Trophoblast cell (in vitro differentiated cells and primary cell): ENCODE data around the gene CCDC57.

Source experiments
- DNase-seq, 2 donors: peaks; one replicate each; pipeline ENCODE4 v3.0.0-alpha.2; 2016
- H2AFZ ChIP-seq: 2 replicates; pipeline ENCODE4 v1.6.1; 2013; ENCODE audit warnings: low read length, moderate library complexity, mild to moderate bottlenecking; ENCODE audit not compliant: insufficient read depth, poor library complexity
- H2AK5ac ChIP-seq: 2 replicates; pipeline ENCODE4 v1.6.1; 2013; ENCODE audit warnings: mild to moderate bottlenecking, low read length
- H2BK120ac ChIP-seq: 2 replicates; pipeline ENCODE4 v1.6.1; 2013; ENCODE audit warnings: low read length, mild to moderate bottlenecking, moderate library complexity; ENCODE audit not compliant: insufficient read depth, poor library complexity
- H2BK12ac ChIP-seq: 2 replicates; pipeline ENCODE4 v1.6.1; 2013; ENCODE audit warnings: mild to moderate bottlenecking, low read length, moderate library complexity
- H2BK5ac ChIP-seq: 2 replicates; pipeline ENCODE4 v1.6.1; 2013; ENCODE audit warnings: low read length, low read depth, moderate library complexity, mild to moderate bottlenecking; ENCODE audit not compliant: poor library complexity
- H3K14ac ChIP-seq: 2 replicates; pipeline ENCODE4 v1.6.1; 2013; ENCODE audit warnings: mild to moderate bottlenecking, low read length
- H3K18ac ChIP-seq: 2 replicates; pipeline ENCODE4 v1.6.1; 2013; ENCODE audit warnings: mild to moderate bottlenecking, low read length
- H3K23ac ChIP-seq: 2 replicates; pipeline ENCODE4 v1.6.1; 2013; ENCODE audit warnings: low read length
- H3K27ac ChIP-seq: 2 replicates; pipeline ENCODE4 v1.5.1; 2013; ENCODE audit warnings: low read depth, mild to moderate bottlenecking, inconsistent platforms, low read length, moderate library complexity
- H3K27me3 ChIP-seq: 2 replicates; pipeline ENCODE4 v1.6.1; 2013; ENCODE audit warnings: inconsistent platforms, mild to moderate bottlenecking, low read length, moderate library complexity; ENCODE audit not compliant: insufficient read depth
- H3K36me3 ChIP-seq, 2 experiments: 1 replicate in 1 of 2; 2 replicates in 1 of 2; pipeline ENCODE4 v1.6.1; 2013; ENCODE audit warnings: low read length in 2 of 2, mild to moderate bottlenecking in 2 of 2, moderate library complexity in 1 of 2; ENCODE audit not compliant: insufficient read depth in 2 of 2, control insufficient read depth in 1 of 2
- H3K4ac ChIP-seq: 2 replicates; pipeline ENCODE4 v1.6.1; 2013; ENCODE audit warnings: low read depth, mild to moderate bottlenecking, low read length, moderate library complexity
- H3K4me1 ChIP-seq, 2 experiments: 1 replicate in 1 of 2; 2 replicates in 1 of 2; pipeline ENCODE4 v1.6.1; 2013; ENCODE audit warnings: low read length in 2 of 2, mild to moderate bottlenecking in 2 of 2, moderate library complexity in 1 of 2; ENCODE audit not compliant: insufficient read depth in 2 of 2, control insufficient read depth in 1 of 2
- H3K4me2 ChIP-seq: 2 replicates; pipeline ENCODE4 v1.6.1; 2013; ENCODE audit warnings: inconsistent platforms, mild to moderate bottlenecking, low read length, moderate library complexity
- H3K4me3 ChIP-seq: 2 replicates; pipeline ENCODE4 v1.5.1; 2013; ENCODE audit warnings: mild to moderate bottlenecking, low read depth, low read length, inconsistent platforms
- H3K79me1 ChIP-seq: one replicate; pipeline ENCODE4 v1.6.1; 2013; ENCODE audit warnings: low read length
- H3K79me2 ChIP-seq: 2 replicates; pipeline ENCODE4 v1.6.1; 2013; ENCODE audit warnings: low read length, mild to moderate bottlenecking; ENCODE audit not compliant: control insufficient read depth, insufficient read depth, poor library complexity
- H3K9ac ChIP-seq: 2 replicates; pipeline ENCODE4 v1.6.1; 2013; ENCODE audit warnings: mild to moderate bottlenecking, low read length
- H3K9me3 ChIP-seq: 2 replicates; pipeline ENCODE4 v1.6.1; 2013; ENCODE audit warnings: low read depth, mild to moderate bottlenecking, control low read depth, inconsistent platforms, low read length; ENCODE audit not compliant: insufficient read depth
- H4K12ac ChIP-seq: 2 replicates; pipeline ENCODE4 v1.6.1; 2013; ENCODE audit warnings: low read depth, mild to moderate bottlenecking, low read length, moderate library complexity
- H4K8ac ChIP-seq: 2 replicates; pipeline ENCODE4 v1.6.1; 2013; ENCODE audit warnings: low read depth, mild to moderate bottlenecking, low read length, moderate library complexity
- H4K91ac ChIP-seq: one replicate; pipeline ENCODE4 v1.6.1; 2013; ENCODE audit warnings: low read depth, mild to moderate bottlenecking, low read length, moderate library complexity
- whole genome bisulfite sequencing: extraction: QIAGEN DNeasy Blood & Tissue Kit; methylation state at CpG from one replicate; pipeline ENCODE4 v1.1.7; 2013; ENCODE audit warnings: missing lambda C conversion rate; ENCODE audit not compliant: insufficient read length, insufficient coverage; ENCODE audit errors: extremely low coverage; 5-methylcytosine and 5-hydroxymethylcytosine counted together

Gene CCDC57

GRCh38 chr17:82180776-82181528 lies 31.7 kb downstream of the CCDC57 start:
- Histone ChIP-seq H3K4me1 (no peaks in the 10 kb centered on the region), H4K91ac (no peak overlapping the region)
- no CpG with 5 or more reads among the region's 31 CpGs for WGBS

GRCh38 chr17:82179946-82180475 lies 32.6 kb downstream of the CCDC57 start:
- Histone ChIP-seq H2BK12ac (no peak overlapping the region), H3K4me2 (no peak overlapping the region), H3K4ac (no peak overlapping the region), H4K8ac (no peak overlapping the region), H3K9me3 (peaks cover 5% of the 10 kb centered on the region), H3K14ac (no peak overlapping the region), H3K18ac (no peak overlapping the region), H3K36me3 (peaks cover 31 to 36% of the 10 kb centered on the region in 2 experiments), H4K91ac (no peak overlapping the region), H3K4me1 (no peaks in the 10 kb centered on the region), H2BK5ac (no peak overlapping the region), H2AK5ac (no peak overlapping the region), H2AFZ (no peak overlapping the region), H4K12ac (no peak overlapping the region), H3K79me1 (no peaks in the 10 kb centered on the region), H2BK120ac (no peak overlapping the region), H3K23ac (no peak overlapping the region), H3K27me3 (no peaks in the 10 kb centered on the region), H3K79me2 (no peaks in the 10 kb centered on the region), H3K27ac (no peak overlapping the region), H3K4me3 (no peak overlapping the region), H3K9ac (no peak overlapping the region)
- DNase-seq = no peak
- WGBS = no CpG with 5 or more reads among the region's 10 CpGs

More at GRCh38 chr17:82180776-82181528, 31.7 kb downstream of the CCDC57 start:
- H3K27me3 ChIP-seq = no peaks in the 10 kb centered on the region
- H3K14ac ChIP-seq = no peak overlapping the region
- H3K9me3 ChIP-seq = peaks cover 4% of the 10 kb centered on the region
- H3K36me3 ChIP-seq = peaks cover 31 to 40% of the 10 kb centered on the region in 2 experiments
- no peak overlapping the region for H2AK5ac ChIP-seq
- no peak for DNase-seq
- H3K9ac ChIP-seq = no peak overlapping the region
- H2BK12ac ChIP-seq = no peak overlapping the region
- no peak overlapping the region for H3K23ac ChIP-seq
- H3K18ac ChIP-seq = no peak overlapping the region
- no peak overlapping the region for H2BK120ac ChIP-seq
- H2AFZ ChIP-seq = no peak overlapping the region
- no peak overlapping the region for H4K12ac ChIP-seq
- no peak overlapping the region for H2BK5ac ChIP-seq
- no peak overlapping the region for H3K4ac ChIP-seq
- no peak overlapping the region for H3K4me2 ChIP-seq
- no peak overlapping the region for H3K4me3 ChIP-seq
- no peaks in the 10 kb centered on the region for H3K79me2 ChIP-seq
- H3K27ac ChIP-seq = no peak overlapping the region
- H4K8ac ChIP-seq = no peak overlapping the region
- no peaks in the 10 kb centered on the region for H3K79me1 ChIP-seq

GRCh38 chr17:82179412-82179811 lies 33.2 kb downstream of the CCDC57 start:
- Histone ChIP-seq H2AFZ (no peak overlapping the region), H2BK120ac (no peak overlapping the region), H3K79me2 (no peaks in the 10 kb centered on the region), H3K36me3 (peaks cover 26 to 30% of the 10 kb centered on the region in 2 experiments), H3K27ac (no peak overlapping the region), H4K91ac (no peak overlapping the region), H2BK5ac (no peak overlapping the region), H3K79me1 (no peaks in the 10 kb centered on the region), H3K4me2 (no peak overlapping the region), H4K8ac (no peak overlapping the region), H3K4me1 (no peaks in the 10 kb centered on the region), H3K23ac (no peak overlapping the region), H3K4ac (no peak overlapping the region), H3K18ac (no peak overlapping the region), H3K27me3 (no peaks in the 10 kb centered on the region), H3K9me3 (peaks cover 5% of the 10 kb centered on the region), H3K4me3 (no peak overlapping the region), H2AK5ac (no peak overlapping the region), H4K12ac (no peak overlapping the region), H3K14ac (no peak overlapping the region), H2BK12ac (no peak overlapping the region), H3K9ac (no peak overlapping the region)
- WGBS = no CpG with 5 or more reads among the region's 13 CpGs
- no peak for DNase-seq

- H3K4me1 ChIP-seq = peaks cover 3 to 4% of the 10 kb centered on the region in 2 experiments
- DNase-seq = no peak
- H3K14ac ChIP-seq = no peak overlapping the region
- no peak overlapping the region for H2BK5ac ChIP-seq
- no peak overlapping the region for H3K18ac ChIP-seq
- H3K23ac ChIP-seq = no peak overlapping the region
- H3K36me3 ChIP-seq = peaks cover 21 to 27% of the 10 kb centered on the region in 2 experiments
- no peak overlapping the region for H3K4me3 ChIP-seq
- no peak overlapping the region for H4K8ac ChIP-seq
- no peak overlapping the region for H4K91ac ChIP-seq
- no peak overlapping the region for H2BK120ac ChIP-seq
- H3K4me2 ChIP-seq = no peak overlapping the region
- H3K79me2 ChIP-seq = no peaks in the 10 kb centered on the region
- H2AFZ ChIP-seq = no peak overlapping the region
- no peaks in the 10 kb centered on the region for H3K27me3 ChIP-seq
- peak overlapping the region; percentile 49 for H3K9ac ChIP-seq
- no peaks in the 10 kb centered on the region for H3K79me1 ChIP-seq
- peaks cover 5% of the 10 kb centered on the region for H3K9me3 ChIP-seq
- no peak overlapping the region for H2BK12ac ChIP-seq
- no CpG with 5 or more reads among the region's 24 CpGs for WGBS
- H2AK5ac ChIP-seq = no peak overlapping the region
- no peak overlapping the region for H3K4ac ChIP-seq
- no peak overlapping the region for H4K12ac ChIP-seq
- no peak overlapping the region for H3K27ac ChIP-seq
These were observed 34.0 kb downstream of the CCDC57 start for GRCh38 chr17:82178499-82179261.
